Renal cortex interstitium (tissue), 11 donors: ENCODE measurements around the gene LGALS8. TPM values are rescaled to one million over a fixed set of nuclear protein-coding genes. Genes with fewer than 3 reads are reported as not detected.

Experiments
- DNase-seq, 11 donors: peaks; one replicate each; pipeline ENCODE4 v3.0.0-alpha.2; 2013; ENCODE audit warnings: low read depth in 9 of 11, low spot score in 4 of 11; ENCODE audit errors: extremely low read depth in 1 of 11
- polyA plus RNA-seq, 3 donors: library from polyadenylated mRNA; unstranded; fragments of 120-200 nt; gene quantifications; one replicate each; pipeline ENCODE4 v1.2.1, GENCODE V29; 2013; ENCODE audit not compliant: insufficient read length in 3 of 3

Gene LGALS8
- polyA plus RNA-seq, 3 donors: 67.6 to 106 (median 80.0) TPM

- DNase-seq: no peak
These were observed 2.3 kb downstream of the LGALS8 start for GRCh38 chr1:236526079-236526478.

- DNase-seq: no peak
These were observed 6.5 kb downstream of the LGALS8 start for GRCh38 chr1:236530286-236530685.

- DNase-seq: no peak
These were observed 7.2 kb downstream of the LGALS8 start for GRCh38 chr1:236530959-236531358.

- no peak for DNase-seq
These were observed 9.1 kb downstream of the LGALS8 start for GRCh38 chr1:236532850-236533249.

- no peak for DNase-seq
These were observed 10.4 kb downstream of the LGALS8 start for GRCh38 chr1:236534151-236534651.

- DNase-seq: no peak
These were observed 11.4 kb downstream of the LGALS8 start for GRCh38 chr1:236535190-236535589.

- DNase-seq: no peak
These were observed 11.9 kb downstream of the LGALS8 start for GRCh38 chr1:236535662-236536161.

- DNase-seq: no peak
These were observed 12.8 kb downstream of the LGALS8 start for GRCh38 chr1:236536540-236536939.

GRCh38 chr1:236540813-236541465, 17.2 kb downstream of the LGALS8 start:
- no peak for DNase-seq

GRCh38 chr1:236541710-236542109, 17.9 kb downstream of the LGALS8 start:
- no peak for DNase-seq

- DNase-seq: no peak
These were observed 19.4 kb downstream of the LGALS8 start for GRCh38 chr1:236543065-236543669.

- no peak for DNase-seq
These were observed 21.9 kb downstream of the LGALS8 start for GRCh38 chr1:236545621-236546169.

GRCh38 chr1:236548452-236548851, 24.7 kb downstream of the LGALS8 start:
- no peak for DNase-seq

GRCh38 chr1:236550961-236551851, 27.4 kb downstream of the LGALS8 start:
- no peak for DNase-seq

- DNase-seq: no peak
These were observed 28.3 kb downstream of the LGALS8 start for GRCh38 chr1:236552096-236552495.

- DNase-seq: no peak
These were observed 29.1 kb downstream of the LGALS8 start for GRCh38 chr1:236552901-236553300.

- DNase-seq: no peak
These were observed 29.6 kb downstream of the LGALS8 start for GRCh38 chr1:236553370-236553769.

- peak in 1 of 11 donors; percentile 5 for DNase-seq
These were observed 32.8 kb downstream of the LGALS8 start for GRCh38 chr1:236556606-236557005.

- no peak for DNase-seq
These were observed 34.3 kb downstream of the LGALS8 start for GRCh38 chr1:236558081-236558480.
